NOMO-1 treated with DMSO at 0.1 percent for 48 hours (cell line): Measurements from ENCODE around the gene SREK1.

Experiments
- DNase-seq: peaks from one replicate; lab custom pipeline; 2025; ENCODE audit not compliant: unreplicated experiment; lab: John Stamatoyannopoulos, UW

Gene SREK1

GRCh38 chr5:66161356-66161755 lies 17.3 kb downstream of the SREK1 start:
- no peak for DNase-seq

- DNase-seq, result no peak
Measured at GRCh38 chr5:66164044-66164790, 20.1 kb downstream of the SREK1 start.

GRCh38 chr5:66168226-66168625 lies 24.1 kb downstream of the SREK1 start:
- no peak for DNase-seq

GRCh38 chr5:66169534-66169933 lies 25.4 kb downstream of the SREK1 start:
- DNase-seq, result no peak

DNA sequence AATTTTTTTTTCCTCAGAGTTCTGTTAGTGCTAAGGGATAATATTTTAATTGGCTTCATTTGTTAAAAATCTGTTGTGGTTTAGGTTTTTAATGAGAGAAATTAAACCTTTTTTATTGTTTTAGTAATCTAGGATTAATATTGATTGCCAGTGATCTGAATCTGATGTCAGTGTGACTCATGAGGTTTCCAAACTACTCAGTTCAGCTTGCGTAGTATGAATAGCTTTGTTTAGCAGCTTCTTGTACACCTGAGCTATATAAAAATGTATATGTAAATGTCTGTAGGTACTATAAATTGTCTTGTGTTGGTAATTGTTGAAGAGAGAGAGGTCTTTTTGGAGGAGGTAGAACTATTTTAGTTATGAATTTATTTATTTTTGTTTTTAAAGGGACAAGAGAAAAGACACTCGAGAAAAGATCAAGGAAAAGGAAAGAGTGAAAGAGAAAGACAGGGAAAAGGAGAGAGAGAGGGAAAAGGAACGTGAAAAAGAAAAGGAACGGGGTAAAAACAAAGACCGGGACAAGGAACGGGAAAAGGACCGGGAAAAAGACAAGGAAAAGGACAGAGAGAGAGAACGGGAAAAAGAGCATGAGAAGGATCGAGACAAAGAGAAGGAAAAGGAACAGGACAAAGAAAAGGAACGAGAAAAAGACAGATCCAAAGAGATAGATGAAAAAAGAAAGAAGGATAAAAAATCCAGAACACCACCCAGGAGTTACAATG lies 26.3 kb downstream of the SREK1 start:
- DNase-seq, result no peak

GRCh38 chr5:66171349-66172344 lies 27.5 kb downstream of the SREK1 start:
- DNase-seq, result peak; percentile 68

DNA sequence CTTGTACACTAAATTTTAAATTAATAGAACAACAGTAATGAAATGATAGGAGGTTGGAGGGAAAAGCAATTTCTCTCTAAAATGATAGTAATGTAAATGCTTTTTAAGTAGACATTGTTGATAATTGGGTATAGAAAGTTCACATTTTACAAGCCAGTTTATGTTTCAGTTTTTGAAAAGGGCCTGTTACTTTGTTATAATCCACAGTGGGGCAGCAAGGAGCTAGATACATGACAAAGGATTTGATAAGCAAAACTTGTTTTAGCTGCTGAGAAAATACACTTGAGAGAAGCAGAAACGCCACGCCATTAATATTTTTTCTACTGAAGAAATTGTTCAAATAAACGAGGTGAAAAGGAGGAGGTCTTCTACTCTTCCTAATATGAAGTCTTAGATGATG lies 30.2 kb downstream of the SREK1 start:
- no peak for DNase-seq

GRCh38 chr5:66178799-66179198 lies 34.7 kb downstream of the SREK1 start:
- no peak for DNase-seq

DNA sequence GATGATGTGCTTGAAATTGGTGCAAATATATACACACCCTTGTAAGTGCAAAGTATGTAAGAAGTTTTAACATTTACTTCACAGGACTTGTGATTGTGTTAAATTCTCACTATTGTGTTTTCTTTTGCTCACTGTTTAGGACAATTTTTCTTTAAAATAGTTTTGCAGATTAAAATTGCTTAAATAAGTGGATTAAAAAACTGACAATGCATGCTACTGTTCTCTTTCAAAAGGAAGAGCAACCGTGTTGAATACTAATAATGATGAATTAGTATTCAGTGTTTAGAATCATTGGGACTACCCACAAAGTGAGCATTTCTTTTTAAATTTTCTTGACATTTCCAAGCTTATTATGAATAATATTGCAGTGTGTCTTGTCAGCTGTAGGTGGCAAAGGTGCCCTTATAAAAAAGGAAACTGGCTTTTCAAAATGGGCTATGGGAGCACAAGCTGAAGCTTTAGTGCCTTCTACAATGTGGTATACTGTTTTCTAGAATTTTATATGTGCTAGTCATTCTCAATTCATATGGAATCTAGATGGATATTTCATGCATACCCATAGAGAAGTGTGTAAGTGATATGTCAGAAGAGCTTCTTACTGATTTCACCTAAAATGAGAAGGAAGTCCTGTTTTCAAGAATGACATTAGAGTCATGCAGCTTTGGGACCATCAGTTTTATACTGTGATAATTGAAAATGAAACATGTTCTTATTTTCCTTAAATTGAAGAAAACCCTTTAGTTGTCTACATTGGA lies 35.4 kb downstream of the SREK1 start:
- DNase-seq, result no peak

GRCh38 chr5:66180282-66181155 lies 36.4 kb downstream of the SREK1 start:
- DNase-seq, result no peak

DNA sequence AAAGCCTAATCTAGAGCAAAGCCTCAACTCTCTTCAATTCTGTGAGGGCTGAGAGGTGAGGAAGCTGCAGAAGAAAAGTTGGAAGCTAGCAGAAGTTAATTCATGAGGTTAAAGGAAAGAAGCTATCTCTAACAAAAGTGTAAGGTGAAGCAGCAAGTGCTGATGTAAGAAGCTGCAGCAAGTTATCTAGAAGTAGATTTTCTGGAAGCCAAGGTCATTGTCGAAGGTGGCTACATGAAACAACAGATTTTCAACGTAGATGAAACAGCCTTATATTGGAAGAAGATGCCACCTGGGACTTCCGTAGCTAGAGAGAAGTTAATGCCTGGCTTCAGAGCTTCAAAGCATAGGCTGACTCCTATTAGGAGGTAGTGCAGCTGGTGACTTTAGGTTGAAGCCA lies 42.0 kb downstream of the SREK1 start:
- DNase-seq, result no peak

DNA sequence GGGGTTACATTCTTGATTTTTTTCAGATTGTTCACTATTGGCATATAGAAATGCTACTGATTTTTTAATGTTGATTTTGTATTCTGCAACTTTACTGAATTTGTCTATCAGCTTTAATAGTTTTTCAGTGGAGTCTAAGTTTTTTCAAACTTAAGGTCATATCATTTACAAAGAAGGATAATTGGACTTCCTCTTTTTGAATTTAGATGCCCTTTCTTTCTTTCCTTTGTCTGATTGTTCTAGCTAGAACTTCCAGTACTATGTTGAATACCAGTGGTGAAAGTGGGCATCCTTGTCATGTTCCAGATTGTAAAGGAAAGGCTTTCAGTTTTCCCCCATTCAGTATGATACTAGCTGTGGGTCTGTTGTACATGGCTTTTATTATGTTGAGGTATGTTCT lies 49.3 kb downstream of the SREK1 start:
- DNase-seq, result peak; percentile 11

GRCh38 chr5:66197764-66198405 lies 53.8 kb downstream of the SREK1 start:
- DNase-seq, result no peak

- no peak for DNase-seq
Measured at GRCh38 chr5:66198837-66199236, 54.7 kb downstream of the SREK1 start.

DNA sequence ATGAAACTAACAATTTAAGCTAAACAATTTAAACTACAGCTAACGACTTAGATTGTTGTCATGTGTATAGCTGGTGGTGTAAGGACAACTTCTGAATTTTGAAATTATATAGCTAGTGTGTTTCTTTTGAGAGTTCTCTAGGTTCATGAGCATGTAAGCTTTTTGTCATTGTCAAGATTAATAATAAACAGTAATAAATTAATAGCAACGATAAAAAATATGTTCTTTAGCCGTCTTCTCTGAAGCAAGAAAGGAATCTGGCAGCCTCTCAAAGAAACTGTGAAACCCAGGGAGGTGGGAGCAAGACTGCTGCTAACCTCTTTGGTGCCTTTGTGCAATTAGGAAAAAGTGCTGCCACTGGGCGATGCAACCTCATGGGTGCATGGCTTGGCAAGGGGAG lies 59.4 kb downstream of the SREK1 start:
- no peak for DNase-seq

DNA sequence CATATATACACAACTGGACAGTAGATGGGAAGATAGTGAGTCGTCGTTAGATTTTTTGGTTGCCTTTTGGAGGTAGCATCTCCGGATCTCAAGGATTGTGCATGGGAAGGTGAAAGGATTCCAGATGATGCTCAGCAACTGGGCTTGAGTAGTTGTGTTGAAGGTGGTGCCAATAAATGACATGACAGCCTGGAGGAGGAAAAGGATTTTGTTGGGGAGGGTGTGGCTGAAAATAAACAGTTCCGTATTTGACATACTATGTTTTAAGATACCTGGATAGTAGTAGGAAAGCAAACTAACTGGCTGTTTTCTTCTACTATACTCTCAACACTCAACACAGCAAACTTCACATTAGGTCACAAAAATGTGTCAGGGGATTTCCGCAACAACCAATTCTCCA lies 62.4 kb downstream of the SREK1 start:
- DNase-seq, result no peak

GRCh38 chr5:66207800-66208561 lies 63.9 kb downstream of the SREK1 start:
- no peak for DNase-seq

GRCh38 chr5:66209350-66209749 lies 65.2 kb downstream of the SREK1 start:
- DNase-seq, result no peak

- no peak for DNase-seq
Measured at GRCh38 chr5:66209794-66210193, 65.7 kb downstream of the SREK1 start.
